Body of pancreas (tissue), 4 donors: ENCODE results near the gene ZPLD1.

Experiments used
- POLR2A ChIP-seq, 3 donors: fragments of 450-650 bp; IDR thresholded peaks; one replicate each; pipeline ENCODE4 v1.6.1; 2016; ENCODE audit warnings: antibody characterized with exemption in 3 of 3, mild to moderate bottlenecking in 2 of 3
- TF ChIP-seq, protein P1 (sequence below), 7 experiments: fragments of 450-650 bp in 4 of 7; fragments of 200-600 bp in 3 of 7; sonication (generic) in 3 of 7; IDR thresholded peaks; one replicate each; pipeline ENCODE4 v1.5.1; 2016 to 2019; ENCODE audit warnings: antibody characterized with exemption in 7 of 7

DNA sequence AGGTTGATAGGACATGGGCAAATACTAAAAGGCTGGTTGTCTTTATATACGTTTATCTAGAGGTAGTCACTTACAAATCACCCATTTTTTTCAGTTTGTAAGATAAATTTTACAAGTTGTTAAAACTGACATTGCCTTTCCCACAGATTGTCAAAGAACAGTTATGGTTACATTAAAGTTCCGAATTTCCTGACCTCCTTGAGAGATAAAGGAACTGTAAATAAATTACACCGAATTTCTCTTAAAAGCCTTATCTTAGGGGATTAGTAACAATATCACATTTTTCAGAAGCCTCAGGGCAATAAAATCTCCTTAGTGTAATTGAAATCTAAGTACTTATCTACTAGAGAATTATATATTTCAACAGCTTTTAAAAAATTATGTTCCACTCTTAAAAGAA is 49.5 kb downstream of the ZPLD1 start:
- no peak for TF ChIP-seq POLR2A (IDR thresholded peaks at IDR 0.05)
- TF ChIP-seq, protein P1, sequence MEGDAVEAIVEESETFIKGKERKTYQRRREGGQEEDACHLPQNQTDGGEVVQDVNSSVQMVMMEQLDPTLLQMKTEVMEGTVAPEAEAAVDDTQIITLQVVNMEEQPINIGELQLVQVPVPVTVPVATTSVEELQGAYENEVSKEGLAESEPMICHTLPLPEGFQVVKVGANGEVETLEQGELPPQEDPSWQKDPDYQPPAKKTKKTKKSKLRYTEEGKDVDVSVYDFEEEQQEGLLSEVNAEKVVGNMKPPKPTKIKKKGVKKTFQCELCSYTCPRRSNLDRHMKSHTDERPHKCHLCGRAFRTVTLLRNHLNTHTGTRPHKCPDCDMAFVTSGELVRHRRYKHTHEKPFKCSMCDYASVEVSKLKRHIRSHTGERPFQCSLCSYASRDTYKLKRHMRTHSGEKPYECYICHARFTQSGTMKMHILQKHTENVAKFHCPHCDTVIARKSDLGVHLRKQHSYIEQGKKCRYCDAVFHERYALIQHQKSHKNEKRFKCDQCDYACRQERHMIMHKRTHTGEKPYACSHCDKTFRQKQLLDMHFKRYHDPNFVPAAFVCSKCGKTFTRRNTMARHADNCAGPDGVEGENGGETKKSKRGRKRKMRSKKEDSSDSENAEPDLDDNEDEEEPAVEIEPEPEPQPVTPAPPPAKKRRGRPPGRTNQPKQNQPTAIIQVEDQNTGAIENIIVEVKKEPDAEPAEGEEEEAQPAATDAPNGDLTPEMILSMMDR (IDR thresholded peaks at IDR 0.05), result no peak
